Colonic mucosa (tissue), 4 donors: ENCODE data around the gene CCDC180. TPM values are rescaled to one million over a fixed set of nuclear protein-coding genes. Genes with fewer than 3 reads are reported as not detected.
"Not testable (repeated sequence)": the region's sequence is repeated elsewhere in the genome, so short reads cannot be mapped to it uniquely, and the experiment has no call there.

Experiments used
- DNase-seq: peaks from one replicate; pipeline ENCODE4 v3.0.0-alpha.2; 2020
- H3K27ac ChIP-seq: fragments of 200-600 bp; one replicate; pipeline ENCODE4 v1.8.0; 2021
- H3K27me3 ChIP-seq: fragments of 200-600 bp; one replicate; pipeline ENCODE4 v1.8.0; 2021
- H3K36me3 ChIP-seq: fragments of 200-600 bp; one replicate; pipeline ENCODE4 v1.8.0; 2021
- H3K4me1 ChIP-seq: fragments of 200-600 bp; one replicate; pipeline ENCODE4 v1.8.0; 2021; ENCODE audit warnings: mild to moderate bottlenecking
- H3K4me3 ChIP-seq: fragments of 200-600 bp; one replicate; pipeline ENCODE4 v1.8.0; 2021
- H3K9ac ChIP-seq, 2 donors: one replicate each; pipeline ENCODE4 v1.7.0; 2013; ENCODE audit warnings: control low read depth in 2 of 2, low read depth in 2 of 2, low read length in 2 of 2
- H3K9me3 ChIP-seq: fragments of 200-600 bp; one replicate; pipeline ENCODE4 v1.8.0; 2021
- intact Hi-C: fragments of 100-400 bp; cut with DNase I; formaldehyde crosslinking; loops from one replicate; pipeline ENCODE4 v1.14.1; 2022
- total RNA-seq, 2 donors: library from RNA; stranded (reverse); fragmentation: NEBNext Ultra II Directional in 1 of 2; extraction: Animal tissue kit (Norgen Biotek cat#: 25700) in 1 of 2; gene quantifications; one replicate each; pipeline ENCODE4 v1.2.1, GENCODE V29; 2021
- TF ChIP-seq, protein P1 (sequence below): fragments of 200-600 bp; IDR thresholded peaks from one replicate; pipeline ENCODE4 v1.8.0; 2022; ENCODE audit warnings: antibody characterized with exemption, mild to moderate bottlenecking
- donor health status: healthy.
- donor health status: DM: no; HTN: no; CAD: no.
- donor health status: DM: no; HTN: no; CAD: no.

Gene CCDC180
- total RNA-seq = 1 to 10 TPM in 1 of 2 donors, under 1 TPM in 1; 0.67 to 1.5 TPM

DNA sequence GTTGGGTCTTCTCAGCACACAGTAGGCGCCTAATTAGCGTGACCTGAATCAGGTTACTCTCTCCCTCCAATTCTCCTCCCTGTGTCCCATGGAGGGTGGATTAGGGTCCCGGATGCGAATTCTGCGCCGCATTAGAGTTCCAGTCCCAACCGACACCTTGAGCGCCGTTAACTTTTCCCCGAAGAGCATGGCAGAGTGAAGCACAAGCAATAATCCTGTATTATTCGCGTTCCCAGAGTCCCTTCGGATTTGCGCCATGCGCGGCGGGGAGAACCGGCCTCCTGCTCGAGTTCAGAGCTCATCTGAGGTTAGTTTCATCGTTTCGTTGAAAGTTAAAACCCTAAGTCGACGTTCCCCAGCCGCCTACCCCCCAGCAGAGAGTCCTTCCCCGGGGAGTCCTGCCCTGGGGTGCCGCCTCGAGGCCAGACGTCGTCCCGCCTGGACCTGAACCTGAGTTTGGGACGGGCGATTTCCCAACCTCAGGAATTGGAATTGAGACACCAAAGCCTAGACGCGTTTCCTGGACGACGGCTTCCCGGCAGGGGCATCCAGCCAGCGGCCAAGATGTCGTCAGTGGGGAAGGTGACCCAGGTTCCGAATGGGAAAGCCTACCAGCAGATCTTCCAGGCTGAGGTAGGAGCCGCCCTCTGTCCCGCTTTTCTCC lies at the start of gene CCDC180:
Gene CCDC180, plus strand, starts transcription at position 160 of the 664 bp plus-strand sequence. Its CDS starts 405 bp downstream, at position 565.
- DNase-seq = no peak
- intact Hi-C loops = no loop called here
- Histone ChIP-seq H3K9ac (no peak within 1 kb of the TSS), H3K27me3 (no peaks in the 10 kb centered on the region), H3K9me3 (no peaks in the 10 kb centered on the region), H3K27ac (no peak within 1 kb of the TSS), H3K4me3 (no peak within 1 kb of the TSS), H3K36me3 (no peaks in the 10 kb centered on the region), H3K4me1 (no peaks in the 10 kb centered on the region)
- TF ChIP-seq, protein P1, sequence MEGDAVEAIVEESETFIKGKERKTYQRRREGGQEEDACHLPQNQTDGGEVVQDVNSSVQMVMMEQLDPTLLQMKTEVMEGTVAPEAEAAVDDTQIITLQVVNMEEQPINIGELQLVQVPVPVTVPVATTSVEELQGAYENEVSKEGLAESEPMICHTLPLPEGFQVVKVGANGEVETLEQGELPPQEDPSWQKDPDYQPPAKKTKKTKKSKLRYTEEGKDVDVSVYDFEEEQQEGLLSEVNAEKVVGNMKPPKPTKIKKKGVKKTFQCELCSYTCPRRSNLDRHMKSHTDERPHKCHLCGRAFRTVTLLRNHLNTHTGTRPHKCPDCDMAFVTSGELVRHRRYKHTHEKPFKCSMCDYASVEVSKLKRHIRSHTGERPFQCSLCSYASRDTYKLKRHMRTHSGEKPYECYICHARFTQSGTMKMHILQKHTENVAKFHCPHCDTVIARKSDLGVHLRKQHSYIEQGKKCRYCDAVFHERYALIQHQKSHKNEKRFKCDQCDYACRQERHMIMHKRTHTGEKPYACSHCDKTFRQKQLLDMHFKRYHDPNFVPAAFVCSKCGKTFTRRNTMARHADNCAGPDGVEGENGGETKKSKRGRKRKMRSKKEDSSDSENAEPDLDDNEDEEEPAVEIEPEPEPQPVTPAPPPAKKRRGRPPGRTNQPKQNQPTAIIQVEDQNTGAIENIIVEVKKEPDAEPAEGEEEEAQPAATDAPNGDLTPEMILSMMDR = no peak

DNA sequence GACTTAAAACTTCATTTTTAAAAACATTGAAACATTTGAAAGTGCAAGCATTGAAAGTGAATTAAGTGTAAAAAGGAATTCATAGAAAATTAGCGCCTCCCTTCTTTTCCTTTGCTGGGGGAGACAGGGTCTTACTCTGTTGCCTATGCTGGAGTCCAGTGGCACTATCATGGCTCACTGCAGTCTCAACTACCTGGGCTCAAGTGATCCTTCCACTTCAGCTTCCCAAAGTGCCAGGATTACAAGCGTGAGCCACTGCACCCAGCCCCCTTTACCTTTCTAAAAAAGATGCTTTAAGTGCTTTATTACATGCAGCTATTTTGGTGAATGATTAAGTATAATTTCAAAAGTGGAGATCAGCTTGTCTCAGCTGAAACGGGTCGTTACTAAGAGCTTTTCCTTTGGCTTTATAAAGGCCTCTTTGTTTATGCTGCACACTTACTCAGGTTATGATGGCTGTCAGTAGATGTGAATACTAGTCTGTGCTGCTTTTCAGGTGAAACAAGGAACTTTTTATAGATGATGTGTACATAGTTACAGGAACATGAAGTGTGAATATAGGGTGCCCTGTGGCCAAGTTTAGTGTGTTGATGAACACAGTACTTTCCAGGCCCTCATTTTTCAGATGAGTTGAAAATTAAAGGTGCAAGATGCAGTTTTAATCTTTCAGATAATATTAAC lies 47.5 kb upstream of the CCDC180 start:
- H3K9me3 ChIP-seq, DNase-seq, intact Hi-C loops, H3K4me3 ChIP-seq, H3K36me3 ChIP-seq, H3K4me1 ChIP-seq, H3K27ac ChIP-seq, H3K9ac ChIP-seq, H3K27me3 ChIP-seq: not testable (repeated sequence)

DNA sequence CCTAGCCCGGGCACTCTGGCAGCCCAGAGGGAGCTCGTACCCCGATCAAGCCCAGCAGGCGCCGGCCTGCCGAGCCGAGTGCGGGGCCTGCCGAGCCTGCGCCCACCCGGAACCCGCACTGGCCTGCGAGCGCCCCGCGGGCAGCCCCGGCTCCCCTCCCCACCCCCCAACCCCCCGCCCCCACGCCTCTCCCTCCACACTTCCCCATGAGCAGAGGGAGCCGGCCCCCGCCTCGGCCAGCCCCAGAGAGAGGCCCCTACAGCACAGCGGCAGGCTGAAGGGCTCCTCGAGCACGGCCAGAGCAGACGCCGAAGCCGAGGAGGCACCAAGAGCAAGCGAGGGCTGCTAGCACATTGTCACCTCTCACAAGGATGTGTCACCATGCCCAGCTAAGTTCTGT lies 36.2 kb upstream of the CCDC180 start:
- H3K4me1 ChIP-seq = no peaks in the 10 kb centered on the region
- H3K4me3 ChIP-seq = no peak overlapping the region
- H3K9ac ChIP-seq = no peak overlapping the region
- no peak for DNase-seq
- TF ChIP-seq, protein P1 = no peak
- intact Hi-C loops = no loop called here
- no peaks in the 10 kb centered on the region for H3K9me3 ChIP-seq
- H3K27ac ChIP-seq = no peak overlapping the region
- no peaks in the 10 kb centered on the region for H3K36me3 ChIP-seq
- H3K27me3 ChIP-seq = no peaks in the 10 kb centered on the region

DNA sequence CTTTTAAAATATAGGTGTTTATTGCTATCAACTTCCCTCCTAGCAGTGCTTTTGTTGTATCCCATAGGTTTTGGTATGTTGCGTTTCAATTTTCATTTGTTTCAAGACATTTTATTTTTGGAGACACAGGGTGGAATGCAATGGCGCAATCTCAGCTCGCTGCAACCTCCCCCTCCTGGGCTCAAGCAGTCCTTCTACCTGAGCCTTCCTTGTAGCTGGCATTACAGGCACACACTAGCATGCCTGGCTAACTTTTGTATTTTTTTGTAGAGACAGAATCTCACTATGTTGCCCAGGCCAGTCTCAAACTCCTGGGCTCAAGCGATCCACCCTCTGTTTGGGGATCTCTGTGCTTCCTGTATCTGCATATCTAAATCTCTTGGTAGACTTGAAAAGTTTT lies 35.4 kb upstream of the CCDC180 start:
- no peak for DNase-seq
- no peak overlapping the region for H3K4me3 ChIP-seq
- intact Hi-C loops = no loop called here
- no peaks in the 10 kb centered on the region for H3K36me3 ChIP-seq
- no peak overlapping the region for H3K9ac ChIP-seq
- H3K27me3 ChIP-seq = no peaks in the 10 kb centered on the region
- H3K27ac ChIP-seq = no peak overlapping the region
- no peaks in the 10 kb centered on the region for H3K9me3 ChIP-seq
- TF ChIP-seq, protein P1 = no peak
- no peaks in the 10 kb centered on the region for H3K4me1 ChIP-seq

DNA sequence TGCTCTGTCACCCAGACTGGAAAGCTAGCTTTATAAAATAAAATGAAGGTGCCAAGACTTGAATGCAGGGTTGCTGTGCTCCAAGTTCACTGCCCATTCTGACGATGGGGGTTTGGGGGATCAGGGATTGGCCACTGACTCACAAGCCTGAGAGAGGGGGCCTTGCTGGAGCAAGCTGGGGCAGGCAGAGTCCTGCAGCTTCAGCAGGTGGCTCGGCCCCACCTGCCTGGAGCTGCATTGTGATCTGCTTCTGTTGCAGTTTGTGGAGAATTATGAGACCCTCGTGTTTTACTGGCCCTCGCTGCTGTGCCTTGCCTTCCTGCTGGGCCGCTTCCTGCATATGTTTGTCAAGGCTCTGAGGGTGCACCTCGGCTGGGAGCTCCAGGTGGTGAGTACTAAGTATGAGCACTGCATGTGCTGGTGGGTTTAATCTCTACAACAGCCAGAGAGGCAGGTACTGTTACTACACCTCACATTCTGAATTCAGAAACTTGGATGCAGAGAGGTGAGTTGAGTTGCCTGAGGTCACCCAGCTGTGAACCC lies 31.1 kb upstream of the CCDC180 start:
- Histone ChIP-seq H3K36me3 (no peaks in the 10 kb centered on the region), H3K4me3 (no peak overlapping the region), H3K27ac (no peak overlapping the region), H3K9ac (no peak overlapping the region), H3K9me3 (no peaks in the 10 kb centered on the region), H3K27me3 (no peaks in the 10 kb centered on the region), H3K4me1 (no peaks in the 10 kb centered on the region)
- TF ChIP-seq, protein P1 = no peak
- DNase-seq = no peak
- intact Hi-C loops = no loop called here

DNA sequence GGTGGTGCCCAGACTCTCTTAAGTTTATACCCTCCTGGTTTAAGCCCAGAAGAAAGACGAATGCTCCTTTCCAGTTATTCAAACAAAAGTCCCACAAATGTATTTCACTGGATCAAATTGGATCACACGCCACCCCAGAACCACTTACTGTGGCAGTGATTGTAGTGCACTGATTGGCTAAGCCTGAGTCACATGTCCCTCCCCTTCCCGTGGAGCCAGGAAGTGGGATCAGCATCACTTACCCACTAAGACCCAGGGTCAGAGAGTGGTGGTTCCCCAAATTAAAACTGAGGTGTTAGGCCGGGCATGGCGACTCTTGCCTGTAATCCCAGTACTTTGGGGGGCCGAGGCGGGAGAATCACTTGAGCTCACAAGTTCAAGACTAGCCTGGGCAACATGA lies 29.5 kb upstream of the CCDC180 start:
- TF ChIP-seq, protein P1 = no peak
- intact Hi-C loops = no loop called here

More for the DNA sequence above, 29.5 kb upstream of the CCDC180 start:
- Histone ChIP-seq H3K4me1 (no peaks in the 10 kb centered on the region), H3K27ac (no peak overlapping the region), H3K9ac (no peak overlapping the region), H3K9me3 (no peaks in the 10 kb centered on the region), H3K4me3 (no peak overlapping the region), H3K36me3 (no peaks in the 10 kb centered on the region), H3K27me3 (no peaks in the 10 kb centered on the region)
- no peak for DNase-seq
